Activated CD4-positive, CD25-positive, alpha-beta regulatory T cell (primary cell): Measurements from ENCODE around the gene CHST3.
"Not testable (repeated sequence)": the region's sequence is repeated elsewhere in the genome, so short reads cannot be mapped to it uniquely, and the experiment has no call there.

Source experiments
- DNase-seq, 4 experiments: peaks; one replicate each; lab custom pipeline; 2025; lab: John Stamatoyannopoulos, UW

Gene CHST3

GRCh38 chr10:71950683-71951082 lies 13.5 kb upstream of the CHST3 start:
- DNase-seq, result no peak

GRCh38 chr10:71952745-71953144 lies 11.4 kb upstream of the CHST3 start:
- no peak for DNase-seq

GRCh38 chr10:71957546-71958275 lies 6.5 kb upstream of the CHST3 start:
- no peak for DNase-seq

GRCh38 chr10:71959526-71959925 lies 4.7 kb upstream of the CHST3 start:
- no peak for DNase-seq

GRCh38 chr10:71961831-71962230 lies 2.4 kb upstream of the CHST3 start:
- DNase-seq, result no peak

GRCh38 chr10:71962901-71963300 lies 1.3 kb upstream of the CHST3 start:
- DNase-seq, result no peak

GRCh38 chr10:71963351-71964097 lies 671 bp upstream of the CHST3 start:
- no peak for DNase-seq

- no peak for DNase-seq
These were observed 734 bp downstream of the CHST3 start for GRCh38 chr10:71964743-71965515.

- no peak for DNase-seq
These were observed 1.4 kb downstream of the CHST3 start for GRCh38 chr10:71965623-71966022.

GRCh38 chr10:71966046-71967004 lies 2.1 kb downstream of the CHST3 start:
- DNase-seq, result no peak

GRCh38 chr10:71967958-71968357 lies 3.8 kb downstream of the CHST3 start:
- DNase-seq, result not testable (repeated sequence)

GRCh38 chr10:71968553-71969474 lies 4.6 kb downstream of the CHST3 start:
- DNase-seq, result no peak

GRCh38 chr10:71969929-71970328 lies 5.7 kb downstream of the CHST3 start:
- DNase-seq, result no peak

GRCh38 chr10:71970331-71970730 lies 6.1 kb downstream of the CHST3 start:
- DNase-seq, result no peak

- DNase-seq, result no peak
These were observed 6.7 kb downstream of the CHST3 start for GRCh38 chr10:71970869-71971268.

GRCh38 chr10:71971311-71971731 lies 7.1 kb downstream of the CHST3 start:
- no peak for DNase-seq

GRCh38 chr10:71971769-71972555 lies 7.8 kb downstream of the CHST3 start:
- DNase-seq, result no peak

GRCh38 chr10:71972746-71973695 lies 8.8 kb downstream of the CHST3 start:
- DNase-seq, result no peak
